Esophagus muscularis mucosa (tissue), 4 donors: ENCODE results near the gene NFE2. TPM values are rescaled to one million over a fixed set of nuclear protein-coding genes. Genes with fewer than 3 reads are reported as not detected.

Experiments used
- DNase-seq: peaks from one replicate; pipeline ENCODE4 v3.0.0-alpha.2; 2017; ENCODE audit errors: extremely low spot score
- H3K27ac ChIP-seq, 4 donors: fragments of 200-600 bp; sonication (generic); replicated peaks in 1 of 4; 1 replicate in 3 of 4; 2 replicates in 1 of 4; pipeline ENCODE4 v1.5.1; 2016 to 2019; ENCODE audit warnings: mild to moderate bottlenecking in 1 of 4
- H3K27me3 ChIP-seq, 4 donors: fragments of 200-600 bp; sonication (generic); one replicate each; pipeline versions ENCODE4 v1.5.1 to v1.6.0; 2016 to 2019
- H3K36me3 ChIP-seq, 4 donors: fragments of 200-600 bp; sonication (generic); one replicate each; pipeline ENCODE4 v1.5.1; 2016 to 2019
- H3K4me1 ChIP-seq, 4 donors: fragments of 200-600 bp; sonication (generic); one replicate each; pipeline ENCODE4 v1.5.1; 2016 to 2019
- H3K4me3 ChIP-seq, 4 donors: fragments of 200-600 bp; sonication (generic); 1 replicate in 2 of 4; 2 replicates in 2 of 4; pipeline ENCODE4 v1.5.1; 2016 to 2019; ENCODE audit warnings: mild to moderate bottlenecking in 4 of 4, moderate library complexity in 1 of 4
- H3K9me3 ChIP-seq, 4 donors: fragments of 200-600 bp; sonication (generic); 1 replicate in 3 of 4; 2 replicates in 1 of 4; pipeline ENCODE4 v1.5.1; 2016 to 2019
- CTCF ChIP-seq, 3 experiments: fragments of 200-600 bp in 2 of 3; fragments of 450-650 bp in 1 of 3; sonication (generic) in 2 of 3; IDR thresholded peaks; one replicate each; pipeline ENCODE4 v1.5.1; 2017 to 2019; ENCODE audit warnings: antibody characterized with exemption in 3 of 3, mild to moderate bottlenecking in 2 of 3, moderate library complexity in 1 of 3
- EP300 ChIP-seq: sonication (generic); formaldehyde crosslinking; IDR thresholded peaks from one replicate; pipeline ENCODE4 v1.6.1; 2017; ENCODE audit warnings: antibody characterized with exemption
- POLR2A ChIP-seq: fragments of 450-650 bp; IDR thresholded peaks from one replicate; pipeline ENCODE4 v1.6.1; 2017; ENCODE audit warnings: antibody characterized with exemption, moderate library complexity, mild to moderate bottlenecking, low read depth
- POLR2AphosphoS5 ChIP-seq, 2 donors: sonication (generic); formaldehyde crosslinking; IDR thresholded peaks; one replicate each; pipeline ENCODE4 v1.6.1; 2017; ENCODE audit warnings: antibody characterized with exemption in 2 of 2
- WGBS: methylation state at CpG from one replicate; pipeline ENCODE4 v1.1.5; 2018; 5-methylcytosine and 5-hydroxymethylcytosine counted together
- intact Hi-C: fragments of 100-400 bp; cut with DNase I; formaldehyde crosslinking; loops from one replicate; pipeline ENCODE4 v1.15.1; 2023
- total RNA-seq, 4 donors: library from RNA; depleted of rRNA; stranded (reverse); fragments of >200 nt; gene quantifications; one replicate each; pipeline versions ENCODE4 v1.1.0 to v1.2.1, GENCODE V29; 2016

The NFE2 gene
- total RNA-seq, 4 donors from 2014 or later = 0.32 to 3.8 (median 0.42) TPM; not detected in 1

DNA sequence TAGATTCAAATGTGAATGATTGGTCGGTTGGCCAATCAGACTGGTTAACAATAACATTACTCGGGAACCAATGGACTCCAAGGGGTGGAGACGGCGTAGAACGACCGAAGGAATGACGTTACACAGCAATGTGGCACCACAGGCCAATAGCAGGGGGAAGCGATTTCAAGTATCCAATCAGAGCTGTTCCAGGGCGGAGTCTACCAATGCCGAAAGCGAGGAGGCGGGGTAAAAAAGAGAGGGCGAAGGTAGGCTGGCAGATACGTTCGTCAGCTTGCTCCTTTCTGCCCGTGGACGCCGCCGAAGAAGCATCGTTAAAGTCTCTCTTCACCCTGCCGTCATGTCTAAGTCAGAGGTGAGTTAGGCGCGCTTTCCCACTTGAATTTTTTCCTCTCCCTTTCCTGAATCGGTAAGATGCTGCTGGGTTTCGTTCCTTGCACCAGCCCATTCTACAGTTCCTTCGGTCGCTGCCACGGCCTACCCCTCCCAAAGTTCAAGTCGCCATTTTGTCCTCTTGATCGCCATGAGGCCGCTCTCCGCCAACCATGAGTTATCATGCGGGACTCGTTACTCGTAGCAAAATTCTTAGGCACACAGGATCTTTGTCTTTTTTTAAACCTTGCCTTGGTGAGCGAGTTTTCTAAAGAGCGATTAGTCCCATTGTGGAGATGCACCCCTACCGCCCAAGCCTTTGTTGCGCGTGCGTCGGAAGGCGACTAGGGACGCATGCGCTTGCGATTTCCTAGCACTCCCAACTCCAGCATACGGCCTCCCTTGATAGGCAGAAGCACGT, 20.2 kb downstream of the NFE2 start, which contains the start of gene HNRNPA1:
Gene HNRNPA1 (plus strand): TSS at position 259 of the 793 bp plus-strand sequence. CDS start 82 bp downstream, at position 341.
- H3K4me3 ChIP-seq = peak within 1 kb of the TSS; percentile 70 to 79 (median 74)
- DNase-seq = peak; percentile 99
- no peak for TF ChIP-seq EP300
- TF ChIP-seq POLR2AphosphoS5 (IDR thresholded peaks at IDR 0.05) = peak; percentile 99 to 100
- peak in 1 of 3 experiments; percentile 12 for TF ChIP-seq CTCF (IDR thresholded peaks at IDR 0.05)
- peak; percentile 96 for TF ChIP-seq POLR2A
- H3K9me3 ChIP-seq = no peaks in the 10 kb centered on the region
- peaks cover 57 to 72% (median 71%) of the 10 kb centered on the region in 4 donors for H3K4me1 ChIP-seq
- intact Hi-C loops = no loop called here
- WGBS = under 1% methylated on average over 47 of the region's 48 CpGs
- H3K27me3 ChIP-seq = no peaks in the 10 kb centered on the region
- H3K36me3 ChIP-seq = peaks cover 21 to 46% (median 35%) of the 10 kb centered on the region in 4 donors
- H3K27ac ChIP-seq = peak within 1 kb of the TSS; percentile 84 to 93 (median 92)

DNA sequence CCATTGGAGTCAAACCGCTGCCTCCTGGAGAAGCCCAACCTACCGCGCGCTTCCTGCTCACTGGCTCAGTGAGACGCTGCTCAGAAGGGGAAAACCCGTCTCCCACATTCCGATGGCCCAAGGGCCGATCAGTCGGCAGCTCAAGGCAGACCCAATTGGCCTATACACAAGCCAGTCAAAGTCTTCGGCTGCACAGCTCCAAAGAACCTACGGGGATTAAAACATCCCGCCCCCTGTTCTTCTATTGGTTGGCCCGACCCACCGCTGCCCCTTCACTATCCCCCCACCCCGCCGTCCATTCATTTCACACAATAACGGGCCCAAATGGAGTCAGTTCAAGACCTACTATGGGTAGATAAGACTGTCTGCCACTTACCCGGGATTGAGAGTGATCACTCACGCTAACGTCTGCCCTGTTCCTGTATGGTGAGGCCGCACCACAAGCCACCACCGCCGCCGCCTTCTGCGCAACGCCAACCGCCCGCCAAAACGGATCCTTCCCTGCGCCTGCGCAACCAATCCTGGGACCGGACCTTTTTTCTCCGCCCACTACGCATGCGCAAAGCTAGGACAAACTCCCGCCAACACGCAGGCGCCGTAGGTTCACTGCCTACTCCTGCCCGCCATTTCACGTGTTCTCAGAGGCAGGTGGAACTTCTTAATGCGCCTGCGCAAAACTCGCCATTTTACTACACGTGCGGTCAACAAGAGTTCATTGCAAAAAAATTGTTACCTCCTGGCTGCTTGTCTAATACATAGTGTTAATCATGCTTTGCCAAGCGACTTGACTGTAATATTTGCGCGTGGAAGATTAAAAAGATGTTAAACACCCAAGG, 21.0 kb downstream of the NFE2 start, which contains the start of gene CBX5:
Gene CBX5 (minus strand): TSS at position 491 of the 836 bp plus-strand sequence. CDS start 22,472 bp downstream, outside the sequence.
- TF ChIP-seq POLR2A (peak; percentile 64), POLR2AphosphoS5 (IDR thresholded peaks at IDR 0.05) (peak; percentile 96 to 97), CTCF (IDR thresholded peaks at IDR 0.05) (no peak), EP300 (no peak)
- Histone ChIP-seq H3K36me3 (peaks cover 21 to 37% (median 28%) of the 10 kb centered on the region in 4 donors), H3K27me3 (no peaks in the 10 kb centered on the region), H3K9me3 (no peaks in the 10 kb centered on the region), H3K27ac (peak within 1 kb of the TSS; percentile 84 to 93 (median 92)), H3K4me3 (peak within 1 kb of the TSS; percentile 70 to 79 (median 74)), H3K4me1 (peaks cover 50 to 64% (median 63%) of the 10 kb centered on the region in 4 donors)
- peak; percentile 100 for DNase-seq
- intact Hi-C loops = no loop called here
- 1% methylated on average over 23 of the region's 49 CpGs for WGBS

GRCh38 chr12:54279227-54279631, 21.6 kb downstream of the NFE2 start:
- no peaks in the 10 kb centered on the region for H3K9me3 ChIP-seq
- peak overlapping the region; percentile 70 to 79 (median 74) for H3K4me3 ChIP-seq
- peaks cover 48 to 58% (median 57%) of the 10 kb centered on the region in 4 donors for H3K4me1 ChIP-seq
- TF ChIP-seq POLR2A = peak; percentile 39
- no peak for TF ChIP-seq EP300
- TF ChIP-seq CTCF (IDR thresholded peaks at IDR 0.05) = no peak
- WGBS = 1% methylated on average over 19 of the region's 19 CpGs
- DNase-seq = no peak
- H3K27ac ChIP-seq = peak overlapping the region; percentile 84 to 93 (median 92)
- intact Hi-C loops = no loop called here
- peaks cover 21 to 31% (median 24%) of the 10 kb centered on the region in 4 donors for H3K36me3 ChIP-seq
- no peaks in the 10 kb centered on the region for H3K27me3 ChIP-seq

- Histone ChIP-seq H3K27me3 (no peaks in the 10 kb centered on the region), H3K4me3 (peak overlapping the region in 2 of 4 donors; percentile 31 to 79), H3K9me3 (no peaks in the 10 kb centered on the region), H3K27ac (peak overlapping the region; percentile 84 to 93 (median 92)), H3K4me1 (peaks cover 34 to 52% (median 44%) of the 10 kb centered on the region in 4 donors), H3K36me3 (peaks cover 7 to 25% (median 22%) of the 10 kb centered on the region in 4 donors)
- intact Hi-C loops = no loop called here
- DNase-seq = no peak
- WGBS = 36% methylated on average over 5 of the region's 5 CpGs
- TF ChIP-seq CTCF (IDR thresholded peaks at IDR 0.05) (no peak), POLR2A (no peak), POLR2AphosphoS5 (IDR thresholded peaks at IDR 0.05) (no peak), EP300 (no peak)
Measured at GRCh38 chr12:54277823-54278276, 23.0 kb downstream of the NFE2 start.
